ENCODE measurements around the gene TMCO6.

TMCO6 gene

DNA sequence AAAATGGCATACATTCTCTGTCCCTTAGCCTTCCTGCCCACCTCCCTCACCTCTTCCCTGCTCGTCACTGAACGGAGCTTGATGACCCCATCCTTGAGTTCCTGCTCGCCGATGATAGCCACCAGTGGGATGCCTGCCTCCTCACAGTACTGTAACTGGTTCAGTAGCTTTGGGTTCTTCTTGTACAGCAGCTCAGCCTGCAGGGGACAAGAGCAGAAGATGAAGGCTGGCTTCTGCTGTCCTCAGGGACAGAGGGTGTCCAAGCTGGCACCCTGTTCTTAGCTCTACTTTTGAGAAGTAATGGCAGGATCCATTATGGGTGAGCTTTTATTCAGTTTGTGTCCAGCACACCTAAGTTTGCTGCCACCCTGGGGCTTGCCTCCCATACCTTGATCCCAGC is 35.4 kb downstream of the TMCO6 start:
- no peak for TF ChIP-seq TAF1 (IDR thresholded peaks at IDR 0.05; ENCODE audit: borderline replicate concordance, insufficient read depth, low read length)
- TF ChIP-seq SIN3A (IDR thresholded peaks at IDR 0.05; ENCODE audit: borderline replicate concordance, insufficient read depth, low read length), result no peak
- TF ChIP-seq, protein P1, sequence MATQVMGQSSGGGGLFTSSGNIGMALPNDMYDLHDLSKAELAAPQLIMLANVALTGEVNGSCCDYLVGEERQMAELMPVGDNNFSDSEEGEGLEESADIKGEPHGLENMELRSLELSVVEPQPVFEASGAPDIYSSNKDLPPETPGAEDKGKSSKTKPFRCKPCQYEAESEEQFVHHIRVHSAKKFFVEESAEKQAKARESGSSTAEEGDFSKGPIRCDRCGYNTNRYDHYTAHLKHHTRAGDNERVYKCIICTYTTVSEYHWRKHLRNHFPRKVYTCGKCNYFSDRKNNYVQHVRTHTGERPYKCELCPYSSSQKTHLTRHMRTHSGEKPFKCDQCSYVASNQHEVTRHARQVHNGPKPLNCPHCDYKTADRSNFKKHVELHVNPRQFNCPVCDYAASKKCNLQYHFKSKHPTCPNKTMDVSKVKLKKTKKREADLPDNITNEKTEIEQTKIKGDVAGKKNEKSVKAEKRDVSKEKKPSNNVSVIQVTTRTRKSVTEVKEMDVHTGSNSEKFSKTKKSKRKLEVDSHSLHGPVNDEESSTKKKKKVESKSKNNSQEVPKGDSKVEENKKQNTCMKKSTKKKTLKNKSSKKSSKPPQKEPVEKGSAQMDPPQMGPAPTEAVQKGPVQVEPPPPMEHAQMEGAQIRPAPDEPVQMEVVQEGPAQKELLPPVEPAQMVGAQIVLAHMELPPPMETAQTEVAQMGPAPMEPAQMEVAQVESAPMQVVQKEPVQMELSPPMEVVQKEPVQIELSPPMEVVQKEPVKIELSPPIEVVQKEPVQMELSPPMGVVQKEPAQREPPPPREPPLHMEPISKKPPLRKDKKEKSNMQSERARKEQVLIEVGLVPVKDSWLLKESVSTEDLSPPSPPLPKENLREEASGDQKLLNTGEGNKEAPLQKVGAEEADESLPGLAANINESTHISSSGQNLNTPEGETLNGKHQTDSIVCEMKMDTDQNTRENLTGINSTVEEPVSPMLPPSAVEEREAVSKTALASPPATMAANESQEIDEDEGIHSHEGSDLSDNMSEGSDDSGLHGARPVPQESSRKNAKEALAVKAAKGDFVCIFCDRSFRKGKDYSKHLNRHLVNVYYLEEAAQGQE (IDR thresholded peaks at IDR 0.05; ENCODE audit: insufficient read depth in 1 of 2, low read depth in 2 of 2, low read length in 2 of 2), result no peak
- TF ChIP-seq FOXP2 (optimal IDR thresholded peaks at IDR 0.05; ENCODE audit: borderline replicate concordance, extremely low read depth, extremely low read length, insufficient read depth), result no peak
- TF ChIP-seq POLR2AphosphoS5 (IDR thresholded peaks at IDR 0.05; ENCODE audit: low read depth, low read length), result no peak

DNA sequence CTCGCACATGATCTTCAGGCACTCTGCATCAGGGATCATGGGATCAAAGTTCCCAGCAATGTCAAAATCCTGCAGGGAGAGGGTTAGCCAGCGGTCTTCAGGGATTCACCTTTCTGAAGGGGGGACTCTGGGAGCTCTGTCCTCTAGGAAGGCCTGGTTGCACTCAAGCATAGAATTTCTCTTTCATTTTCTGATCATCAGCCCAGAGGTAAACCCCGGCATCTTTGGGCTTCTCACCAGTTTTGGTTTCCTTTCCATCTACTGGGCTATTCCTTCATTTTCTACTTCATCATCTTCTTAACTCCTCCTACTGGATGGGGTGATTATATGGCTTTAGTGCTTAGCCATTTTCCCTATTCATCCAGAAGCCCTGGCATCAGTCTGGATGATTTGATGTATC is 38.7 kb downstream of the TMCO6 start:
- TF ChIP-seq SIN3A (IDR thresholded peaks at IDR 0.05; ENCODE audit: borderline replicate concordance, insufficient read depth, low read length) (no peak), FOXP2 (optimal IDR thresholded peaks at IDR 0.05; ENCODE audit: borderline replicate concordance, extremely low read depth, extremely low read length, insufficient read depth) (no peak), POLR2AphosphoS5 (IDR thresholded peaks at IDR 0.05; ENCODE audit: low read depth, low read length) (no peak), TAF1 (IDR thresholded peaks at IDR 0.05; ENCODE audit: borderline replicate concordance, insufficient read depth, low read length) (no peak)
- TF ChIP-seq, protein P1 (IDR thresholded peaks at IDR 0.05; ENCODE audit: insufficient read depth in 1 of 2, low read depth in 2 of 2, low read length in 2 of 2), result no peak

DNA sequence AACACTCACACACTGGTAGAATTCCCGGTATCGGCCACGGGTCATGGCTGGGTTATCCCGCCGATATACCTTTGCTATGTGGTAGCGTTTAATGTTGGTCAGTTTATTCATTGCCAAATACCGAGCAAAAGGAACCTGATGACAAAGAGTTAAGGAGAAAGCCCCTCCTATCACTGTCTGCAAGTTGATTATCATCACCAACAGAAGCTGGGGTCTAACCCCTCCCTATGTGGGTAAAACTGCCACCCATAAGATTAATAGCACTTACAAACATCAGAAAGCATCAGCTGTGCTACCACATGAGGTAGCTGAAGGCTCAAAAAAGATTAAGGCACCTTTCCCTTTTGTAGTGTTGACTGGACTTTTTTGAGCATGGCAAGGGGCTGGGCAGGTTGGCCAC is 39.7 kb downstream of the TMCO6 start:
- TF ChIP-seq TAF1 (IDR thresholded peaks at IDR 0.05; ENCODE audit: borderline replicate concordance, insufficient read depth, low read length) (no peak), FOXP2 (optimal IDR thresholded peaks at IDR 0.05; ENCODE audit: borderline replicate concordance, extremely low read depth, extremely low read length, insufficient read depth) (no peak), SIN3A (IDR thresholded peaks at IDR 0.05; ENCODE audit: borderline replicate concordance, insufficient read depth, low read length) (no peak), POLR2AphosphoS5 (IDR thresholded peaks at IDR 0.05; ENCODE audit: low read depth, low read length) (no peak)
- TF ChIP-seq, protein P1 (IDR thresholded peaks at IDR 0.05; ENCODE audit: insufficient read depth in 1 of 2, low read depth in 2 of 2, low read length in 2 of 2), result no peak

DNA sequence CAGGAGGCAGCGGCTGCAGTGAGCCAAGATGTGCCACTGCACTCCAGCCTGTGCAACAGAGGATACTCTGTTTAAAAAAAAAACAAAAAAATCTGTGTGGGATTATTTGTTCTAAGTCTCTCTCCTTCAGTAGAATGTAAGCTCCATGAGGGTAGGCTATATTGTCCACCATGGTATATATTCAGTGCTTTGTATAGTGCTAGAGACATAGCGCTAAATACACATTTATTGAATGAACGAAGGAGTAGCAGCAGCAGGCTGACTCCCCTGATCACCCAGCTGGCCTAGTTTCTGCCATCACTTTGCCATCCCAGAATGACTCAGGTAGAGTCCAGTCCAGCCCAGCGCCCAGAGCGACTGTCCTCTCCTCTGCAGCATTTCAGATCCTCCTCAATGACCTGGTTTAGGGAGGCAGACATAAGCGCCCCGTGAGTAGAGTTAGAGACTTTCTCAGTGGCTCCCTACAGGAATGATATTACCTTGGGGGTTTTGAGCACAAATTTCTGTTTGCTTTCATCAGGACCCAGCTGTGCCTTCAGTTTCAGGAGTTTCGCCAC is 51.2 kb downstream of the TMCO6 start:
- TF ChIP-seq, protein P1 (IDR thresholded peaks at IDR 0.05; ENCODE audit: insufficient read depth in 1 of 2, low read depth in 2 of 2, low read length in 2 of 2), result no peak
- TF ChIP-seq TAF1 (IDR thresholded peaks at IDR 0.05; ENCODE audit: borderline replicate concordance, insufficient read depth, low read length) (no peak), SIN3A (IDR thresholded peaks at IDR 0.05; ENCODE audit: borderline replicate concordance, insufficient read depth, low read length) (no peak), POLR2AphosphoS5 (IDR thresholded peaks at IDR 0.05; ENCODE audit: low read depth, low read length) (no peak), FOXP2 (optimal IDR thresholded peaks at IDR 0.05; ENCODE audit: borderline replicate concordance, extremely low read depth, extremely low read length, insufficient read depth) (no peak)
